Skin of body (tissue), 2 donors: ENCODE measurements around the gene COASY. TPM values are rescaled to one million over a fixed set of nuclear protein-coding genes. Genes with fewer than 3 reads are reported as not detected.
A peak's percentile ranks its signal among the peaks of the same experiment; 100 is the strongest.

Source experiments
- DNase-seq: peaks from one replicate; lab custom pipeline; 2025; lab: John Stamatoyannopoulos, UW
- total RNA-seq: library from RNA; depleted of rRNA; stranded (reverse); fragments of >200 nt; gene quantifications from one replicate; pipeline ENCODE4 v1.2.3, GENCODE V29; 2014

Gene COASY
- total RNA-seq: 14.6 TPM

- peak; percentile 98 for DNase-seq
These were observed at the start of gene COASY for GRCh38 chr17:42561897-42562387. TSS of gene COASY (plus strand) at chr17:42562148. CDS start at chr17:42562623, 475 bp downstream.

DNA sequence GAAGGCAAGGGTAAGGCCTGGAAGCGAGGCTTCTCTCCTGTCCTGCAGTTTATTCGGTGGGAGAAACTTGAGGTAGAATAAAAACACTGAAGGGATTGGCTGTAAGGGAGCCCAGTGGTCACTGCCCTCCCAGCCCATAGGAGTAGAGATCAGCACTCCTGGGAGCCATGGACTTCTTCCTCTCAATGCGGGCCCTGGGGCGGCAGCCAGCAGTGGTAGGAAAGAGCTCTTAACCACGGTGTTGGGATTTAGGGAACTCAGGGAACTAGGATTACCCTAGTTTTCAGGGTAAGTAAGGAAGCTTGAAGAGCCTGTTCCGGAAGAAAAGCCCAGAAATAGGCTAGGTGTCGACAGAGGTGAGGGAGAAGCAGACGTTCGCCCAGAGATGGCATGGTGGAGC, 49.7 kb upstream of the COASY start:
- DNase-seq: no peak

DNA sequence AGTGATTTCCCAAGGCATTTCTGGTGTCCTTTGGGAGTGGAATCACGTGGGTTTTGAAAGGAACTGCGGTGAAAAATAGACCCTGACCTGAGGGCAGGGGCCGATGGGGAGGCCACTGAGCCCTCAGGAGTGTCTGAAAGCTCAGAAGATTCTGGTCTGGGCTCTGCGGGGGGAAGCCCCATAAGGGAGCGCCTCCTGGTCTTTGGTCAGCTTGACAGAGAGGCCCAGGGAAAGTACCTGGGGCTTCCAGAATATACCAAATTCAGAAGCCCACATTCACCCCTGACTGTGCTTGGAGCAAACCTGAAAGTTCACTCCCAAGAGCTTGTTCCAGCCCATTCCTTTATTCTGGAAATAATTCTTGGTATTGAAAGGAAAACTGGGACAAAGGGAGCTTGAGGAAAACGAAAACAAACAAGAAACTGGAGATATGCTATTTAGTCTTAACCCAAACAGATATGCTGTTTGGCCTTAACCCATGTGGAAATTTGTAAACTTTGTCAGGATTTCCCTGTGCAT, 49.2 kb upstream of the COASY start:
- DNase-seq: no peak

DNA sequence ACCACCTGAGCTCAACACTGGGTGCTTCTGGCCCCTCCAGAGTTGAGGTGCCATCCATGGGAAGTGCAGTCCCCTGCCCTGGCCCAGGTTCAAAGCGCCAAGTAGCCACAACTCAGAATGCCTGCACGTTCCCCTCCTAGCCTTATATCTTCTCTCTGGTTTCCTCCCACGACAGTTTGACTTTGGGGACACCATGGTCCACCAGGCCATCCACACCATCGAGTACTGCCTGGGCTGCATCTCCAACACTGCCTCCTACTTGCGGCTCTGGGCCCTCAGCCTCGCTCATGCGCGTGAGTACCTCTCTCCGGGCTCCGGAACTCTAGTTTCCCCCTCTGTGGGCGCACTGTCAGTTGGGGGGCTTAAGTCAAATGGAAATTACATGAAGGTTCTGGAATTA, 48.3 kb upstream of the COASY start:
- DNase-seq: no peak

DNA sequence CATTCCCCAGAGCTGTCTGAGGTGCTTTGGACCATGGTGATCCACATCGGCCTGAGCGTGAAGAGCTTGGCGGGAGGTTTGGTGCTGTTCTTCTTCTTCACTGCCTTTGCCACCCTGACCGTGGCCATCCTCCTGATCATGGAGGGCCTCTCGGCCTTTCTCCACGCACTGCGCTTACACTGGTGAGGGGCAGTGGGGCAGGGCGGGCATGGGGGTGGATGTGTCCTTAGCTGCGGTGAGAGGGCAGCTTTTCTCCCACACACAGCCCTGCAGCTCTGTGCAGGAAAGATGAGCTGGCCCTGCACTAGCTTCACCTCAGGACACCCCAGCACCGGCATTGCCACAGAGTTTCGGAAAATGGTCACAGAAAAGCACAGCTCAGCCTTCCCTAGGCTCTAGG, 47.7 kb upstream of the COASY start:
- no peak for DNase-seq

DNA sequence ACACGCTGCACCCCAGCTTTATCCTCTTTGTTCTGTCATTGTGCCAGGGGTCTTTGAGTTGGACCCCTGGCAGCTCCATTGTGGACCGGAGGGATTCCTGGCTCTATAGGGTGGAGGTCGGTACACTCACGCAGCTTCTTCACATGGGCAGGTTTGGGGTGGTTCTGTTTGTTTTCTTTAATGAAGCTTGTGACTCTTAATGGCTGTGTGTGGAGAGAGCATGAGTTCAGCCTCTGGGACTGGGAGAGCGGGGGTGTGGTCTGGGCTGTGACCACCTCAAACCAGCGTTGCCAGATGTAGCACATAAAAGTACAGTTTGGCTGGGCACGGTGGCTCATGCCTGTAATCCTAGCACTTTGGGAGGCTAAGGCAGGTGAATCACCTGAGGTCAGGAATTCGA, 47.1 kb upstream of the COASY start:
- DNase-seq: no peak

- DNase-seq: peak; percentile 75
These were observed 44.4 kb upstream of the COASY start for GRCh38 chr17:42517516-42517915.

DNA sequence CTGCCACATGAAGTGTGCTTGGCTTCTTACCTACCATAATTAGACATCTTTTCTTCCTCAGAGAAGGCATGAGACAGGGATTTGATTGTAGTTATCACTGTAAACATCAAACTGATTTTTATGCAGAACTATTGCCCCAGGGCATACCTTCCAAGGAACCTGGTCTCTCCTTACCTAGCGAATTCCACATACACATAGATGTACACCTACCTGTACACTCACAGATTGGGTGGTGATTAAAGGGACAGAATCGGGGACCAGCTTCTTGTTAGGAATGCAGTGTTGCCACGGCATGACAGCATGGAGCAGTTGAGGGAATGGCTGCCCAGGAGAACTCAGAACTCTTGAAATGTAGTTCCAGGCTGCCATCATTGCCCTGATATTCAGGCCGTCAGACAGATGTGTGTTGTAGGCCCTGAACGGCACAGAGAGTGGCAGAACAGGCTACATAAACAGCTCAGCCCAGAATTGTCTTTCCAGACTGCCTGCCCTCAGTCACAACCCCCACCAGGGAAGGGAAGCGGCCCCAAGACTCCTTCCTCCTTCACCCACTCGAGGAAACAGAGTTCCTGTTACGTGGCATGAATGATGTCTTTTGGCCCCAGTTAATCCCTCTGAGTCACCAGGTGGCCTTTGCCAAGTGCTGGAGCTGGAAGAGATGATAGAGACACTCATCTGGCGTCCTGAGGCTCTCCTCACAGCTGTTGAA, 43.7 kb upstream of the COASY start:
- peak; percentile 86 for DNase-seq

DNA sequence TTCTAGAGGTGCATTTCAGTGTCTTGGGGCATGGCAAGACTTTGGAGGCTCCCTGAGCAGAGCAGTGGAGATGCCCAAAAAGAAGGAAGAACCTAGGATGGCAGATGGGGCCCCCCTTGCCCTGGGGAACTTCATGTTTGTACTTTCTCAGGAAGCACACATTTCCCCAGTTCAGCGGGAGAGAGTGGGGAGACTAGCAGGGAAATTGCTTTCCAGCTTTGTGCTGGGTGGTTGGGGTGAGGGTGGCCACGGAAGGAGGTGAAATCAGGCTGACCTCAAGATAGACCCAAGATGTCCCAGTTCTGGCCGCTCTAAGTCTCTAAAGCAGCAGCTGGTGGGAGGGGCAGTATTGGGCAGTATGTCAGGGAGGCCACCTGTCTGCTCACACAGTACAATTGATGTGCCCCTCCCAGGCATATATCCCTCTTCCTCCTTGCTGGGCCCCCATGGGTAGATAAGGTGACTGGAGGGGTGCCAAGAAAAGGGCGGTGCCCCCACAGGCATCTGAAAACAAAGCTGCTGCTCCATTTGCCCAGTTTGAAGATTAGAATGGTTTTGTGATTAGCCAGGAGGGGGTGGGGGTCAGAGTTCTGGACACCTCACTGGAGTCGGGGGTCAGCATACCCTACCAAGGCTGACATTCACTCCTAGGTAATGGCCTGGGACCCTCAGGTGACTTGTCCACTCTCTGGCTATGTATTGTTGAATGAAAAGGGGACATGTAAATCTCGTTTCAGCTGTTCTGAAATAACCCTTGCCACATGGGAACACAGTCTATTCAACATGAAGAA, 43.0 kb upstream of the COASY start:
- DNase-seq: peak; percentile 76

DNA sequence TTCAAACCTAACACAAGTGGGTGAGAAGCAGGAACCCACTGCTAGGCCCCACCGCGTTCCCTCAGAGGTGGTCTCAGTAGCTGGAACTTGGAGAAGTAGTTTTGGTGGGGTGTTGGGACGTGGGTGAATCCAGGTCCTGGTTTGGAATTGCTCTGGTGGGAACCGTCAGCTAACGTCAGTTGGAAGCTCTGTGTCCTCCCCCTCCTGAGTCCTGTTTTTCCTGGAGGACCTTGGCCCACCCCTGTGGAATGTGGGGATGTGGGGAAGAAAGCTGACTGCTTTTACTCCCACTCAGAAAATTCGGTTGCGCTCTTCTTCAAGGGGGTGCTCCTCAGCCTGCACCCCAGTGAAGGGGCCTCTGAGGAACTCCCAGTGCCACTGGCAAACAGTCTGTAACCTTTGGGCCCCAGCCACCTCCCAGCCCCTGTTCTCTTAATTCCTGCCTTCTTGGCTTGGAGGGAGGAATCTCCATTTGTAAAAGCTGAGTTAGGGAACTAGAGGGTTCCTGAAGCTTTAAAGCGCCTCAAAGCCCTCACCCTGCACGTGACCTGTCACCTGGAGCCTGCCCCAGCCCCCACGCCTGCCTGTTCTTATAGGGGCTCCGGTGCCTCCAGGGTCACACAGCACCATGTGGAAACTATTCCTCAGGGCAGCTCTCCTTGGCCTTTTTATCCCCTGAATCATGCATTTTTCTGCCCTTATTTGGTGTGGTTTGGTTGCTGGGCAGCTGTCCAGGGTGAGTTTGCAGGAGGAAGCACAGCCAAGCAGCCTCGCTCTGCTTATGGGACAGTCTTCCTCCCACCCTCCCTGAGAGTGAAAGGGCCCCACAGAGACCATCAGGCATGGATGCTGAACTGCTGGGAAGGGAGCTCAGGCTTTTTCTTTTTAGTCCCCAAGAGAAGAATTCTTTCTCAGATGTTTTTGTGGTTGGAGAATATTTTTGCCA, 42.1 kb upstream of the COASY start:
- peak; percentile 95 for DNase-seq

- no peak for DNase-seq
These were observed 41.4 kb upstream of the COASY start for GRCh38 chr17:42520540-42520951.

DNA sequence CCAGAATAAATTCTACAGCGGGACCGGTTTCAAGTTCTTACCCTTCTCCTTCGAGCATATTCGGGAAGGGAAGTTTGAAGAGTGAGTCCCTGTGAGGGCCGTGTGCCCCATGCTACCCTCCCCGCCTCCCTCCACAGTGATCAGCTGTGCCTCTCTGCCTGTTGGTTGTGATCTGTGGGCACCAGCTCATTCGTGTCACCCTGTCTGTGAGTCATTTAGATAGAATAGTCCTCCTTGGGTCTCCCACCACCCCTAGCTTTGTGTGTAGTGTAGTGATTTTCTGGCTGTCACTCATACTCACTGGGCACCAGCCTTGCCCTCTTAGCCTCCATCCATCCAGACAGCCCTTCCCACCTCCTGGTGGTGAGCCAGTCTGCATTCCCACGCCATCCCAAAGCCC, 40.9 kb upstream of the COASY start:
- no peak for DNase-seq

- no peak for DNase-seq
These were observed 40.2 kb upstream of the COASY start for GRCh38 chr17:42521666-42522262.

DNA sequence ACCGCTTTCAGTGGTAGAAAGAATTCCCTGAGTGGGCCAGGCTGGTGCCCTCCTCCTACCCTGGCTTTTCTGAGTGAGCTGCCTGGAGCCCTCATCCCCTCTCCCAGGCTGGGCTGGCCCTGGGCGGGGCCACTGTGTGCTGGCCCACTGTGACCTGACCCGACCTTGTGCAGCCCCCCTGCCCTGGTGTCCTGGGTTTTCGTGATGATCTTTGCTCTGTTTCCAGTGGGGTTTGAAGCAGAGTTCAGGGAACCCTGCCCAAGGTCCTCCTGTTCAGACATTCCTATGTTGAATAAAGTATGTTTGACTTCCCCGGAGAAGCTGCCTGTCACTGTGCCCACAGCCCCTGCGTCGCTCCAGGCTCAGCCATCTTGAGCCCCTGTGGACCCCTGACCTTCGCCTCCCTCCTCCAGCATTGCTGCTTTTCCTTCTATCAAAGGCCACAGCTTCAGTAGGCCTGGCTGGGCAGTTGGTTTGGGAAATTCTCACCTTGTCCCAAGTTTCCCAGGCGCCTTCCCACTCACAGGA, 39.6 kb upstream of the COASY start:
- no peak for DNase-seq

- DNase-seq: no peak
These were observed 39.1 kb upstream of the COASY start for GRCh38 chr17:42522798-42523278.

- peak; percentile 19 for DNase-seq
These were observed 36.7 kb upstream of the COASY start for GRCh38 chr17:42525221-42525620.

DNA sequence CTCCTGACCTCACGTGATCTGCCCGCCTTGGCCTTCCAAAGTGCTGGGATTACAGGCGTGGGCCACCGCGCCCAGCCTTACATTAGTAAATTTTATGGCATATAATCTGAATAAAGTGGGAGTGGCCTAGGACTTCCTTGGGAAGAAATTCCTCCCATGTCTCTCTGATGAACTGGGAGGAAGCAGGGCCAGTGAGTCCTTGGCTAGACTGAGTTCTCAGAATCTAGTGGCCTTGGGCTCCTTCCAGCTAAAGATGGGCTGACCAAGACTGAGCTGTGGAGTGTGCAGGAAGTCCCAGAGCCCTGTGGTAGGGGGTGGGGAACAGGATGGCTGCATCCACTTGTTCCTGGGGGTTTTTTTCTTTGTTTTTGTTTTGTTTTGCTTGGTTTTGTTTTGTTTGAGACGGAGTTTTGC, 35.9 kb upstream of the COASY start:
- DNase-seq: no peak

DNA sequence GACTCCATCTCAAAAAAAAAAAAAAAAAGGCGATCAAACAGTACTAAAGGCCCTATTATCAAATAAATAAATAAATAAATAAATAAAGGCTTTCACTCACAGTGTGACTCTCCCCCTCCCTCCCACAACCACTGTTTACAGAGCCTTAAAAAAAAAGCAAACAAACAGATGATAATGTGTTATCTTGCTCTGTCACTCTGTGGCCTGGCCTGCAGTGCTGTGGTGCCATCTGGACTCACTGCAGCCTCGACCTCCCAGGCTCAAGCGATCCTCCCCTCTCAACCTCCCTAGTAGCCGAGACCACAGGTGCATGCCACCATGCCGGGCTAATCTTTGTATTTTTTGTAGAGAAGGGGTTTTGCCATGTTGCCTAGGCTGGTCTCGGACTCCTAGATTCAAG, 34.0 kb upstream of the COASY start:
- DNase-seq: no peak

DNA sequence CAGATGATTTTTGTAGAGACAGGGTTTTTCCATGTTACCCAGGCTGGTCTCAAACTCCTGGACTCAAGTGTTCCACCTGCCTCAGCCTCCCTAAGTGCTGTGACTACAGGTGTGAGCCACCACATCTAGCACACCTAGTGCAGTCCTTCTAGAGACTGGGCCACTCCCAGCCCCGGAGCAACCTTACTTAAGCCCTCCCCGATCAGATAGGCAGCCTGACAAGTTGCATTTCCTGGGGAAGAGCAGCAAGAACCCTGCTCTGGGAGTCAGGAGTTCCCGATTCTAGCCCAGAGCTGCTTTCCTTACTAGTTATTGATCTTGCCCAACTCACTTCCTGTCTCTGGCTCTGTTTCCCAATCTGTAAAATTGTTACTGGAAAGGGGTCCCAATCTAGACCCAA, 32.9 kb upstream of the COASY start:
- no peak for DNase-seq

DNA sequence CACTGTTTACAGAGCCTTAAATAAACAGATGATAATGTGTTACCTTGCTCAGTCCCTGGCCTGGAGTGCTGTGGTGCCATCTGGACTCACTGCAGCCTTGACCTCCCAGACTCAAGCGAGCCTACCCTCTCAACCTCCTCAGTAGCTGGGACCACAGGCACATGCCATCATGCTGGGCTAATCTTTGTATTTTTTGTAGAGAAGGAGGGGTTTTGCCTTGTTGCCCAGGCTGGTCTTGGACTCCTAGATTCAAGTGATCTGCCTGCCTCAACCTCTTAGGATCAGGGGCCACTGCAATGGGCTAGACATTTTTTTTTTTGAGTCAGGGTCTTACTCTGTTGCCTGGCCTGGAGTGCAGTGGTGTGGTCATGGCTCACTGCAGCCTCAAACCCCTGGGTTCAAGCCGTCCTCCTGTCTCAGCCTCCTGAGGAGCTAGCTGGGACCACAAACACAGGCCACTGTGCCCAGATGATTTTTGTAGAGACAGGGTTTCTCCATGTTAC, 30.9 kb upstream of the COASY start:
- DNase-seq: no peak
